ENCODE measurements around the gene P3H4. TPM values are rescaled to one million over a fixed set of nuclear protein-coding genes. Genes with fewer than 3 reads are reported as not detected.

The P3H4 gene
- total RNA-seq, 1 experiment from 2014 or later: 58.9 TPM

DNA sequence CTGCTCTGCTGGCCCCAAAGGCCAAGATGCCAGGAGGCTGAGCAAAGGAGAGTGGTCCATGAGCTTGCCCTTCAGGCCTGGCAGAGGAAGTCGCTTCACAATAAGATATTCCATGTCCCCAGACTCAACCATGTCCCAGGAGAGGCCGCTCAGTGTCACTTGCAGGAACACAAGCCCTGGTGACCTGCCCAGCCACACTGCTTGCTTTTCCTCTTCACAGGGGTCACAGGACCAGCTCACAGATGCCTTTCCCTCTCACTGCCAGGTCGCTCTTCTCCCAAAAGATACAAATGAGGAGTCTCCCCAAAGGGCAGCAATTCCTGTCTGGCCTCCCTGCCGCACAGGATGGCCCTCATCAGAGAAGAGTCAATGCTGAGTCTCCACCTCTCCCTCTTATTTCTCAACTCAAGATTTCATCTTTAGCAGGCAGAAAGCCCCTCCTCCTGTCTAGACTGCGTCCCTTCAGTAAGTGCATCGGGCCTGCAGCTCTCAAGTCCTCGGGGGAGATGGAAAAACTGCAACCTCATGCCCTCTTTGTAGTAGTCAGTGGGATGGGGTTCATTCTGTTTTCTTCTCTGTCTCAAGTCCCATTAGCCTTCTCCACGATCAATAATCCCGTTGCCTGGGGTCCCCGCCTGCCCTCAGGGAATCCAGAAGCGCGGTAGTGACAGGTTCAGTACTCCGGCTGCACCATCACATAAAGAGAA, 30.2 kb downstream of the P3H4 start:
- in situ Hi-C loops (cut with HindIII; ENCODE audit: low pct_unique_long_range_greater_than_20kb, low sequenced_read_pairs): no loop called here
- H3K4me3 ChIP-seq (ENCODE audit: low read depth in 2 of 2, low read length in 2 of 2): peak overlapping the region in 1 of 2 experiments; percentile 25; a peak in 1 of 4 replicates

DNA sequence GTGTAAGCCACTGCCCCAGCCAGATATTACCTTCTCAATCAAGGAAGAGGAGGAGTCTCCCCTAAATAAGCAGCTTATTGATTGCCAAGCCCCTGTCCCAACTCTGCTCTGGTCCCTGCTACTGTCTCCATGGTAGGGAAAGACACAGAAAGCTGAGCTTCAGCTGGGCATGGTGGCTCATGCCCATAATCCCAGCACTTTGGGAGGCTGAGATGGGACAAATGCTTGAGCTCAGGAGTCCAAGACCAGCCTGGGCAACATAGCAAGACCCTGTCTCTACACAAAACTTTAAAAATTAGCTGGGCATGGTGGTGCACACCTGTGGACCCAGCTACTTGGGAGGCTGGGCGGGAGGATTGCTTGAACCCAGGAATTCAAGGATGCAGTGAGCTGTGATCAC, 31.8 kb downstream of the P3H4 start:
- Histone ChIP-seq H3K4me1 (ENCODE audit: control insufficient read depth, insufficient read depth, low read length) (peaks cover 71% of the 10 kb centered on the region), H3K36me3 (ENCODE audit: control insufficient read depth, insufficient read depth, low read length) (no peaks in the 10 kb centered on the region), H3K27me3 (ENCODE audit: control insufficient read depth, insufficient read depth, low read length) (no peaks in the 10 kb centered on the region), H3K9me3 (ENCODE audit: control insufficient read depth, insufficient read depth, low read depth, low read length) (no peaks in the 10 kb centered on the region), H3K27ac (ENCODE audit: low read length) (0 out of 2 replicates have a peak overlapping the region, but pooled peaks have one; percentile 1), H3K4me3 (ENCODE audit: low read depth in 2 of 2, low read length in 2 of 2) (no peak overlapping the region)
- ChIA-PET POLR2A (interaction anchor here (0.6 to 0.7 kb wide), 2 partner anchors 8 to 10 kb away, joined by 6 to 7 read pairs; no protein-coding TSS in a partner anchor), CTCF (interaction anchor here (0.6 kb wide), 1 partner anchor 11 kb away, joined by 3 read pairs; no protein-coding TSS in a partner anchor)
- no peak for DNase-seq (ENCODE audit: low read depth, low spot score)
- intact Hi-C loops (cut with micrococcal nuclease; ENCODE audit: unreplicated experiment) (loop anchor here (2.0 kb wide), 1 partner anchor 21 kb away; no protein-coding TSS in a partner anchor), in situ Hi-C loops (cut with HindIII; ENCODE audit: low pct_unique_long_range_greater_than_20kb, low sequenced_read_pairs) (no loop called here)
- no peak for ATAC-seq
- no peak for TF ChIP-seq SIN3A (IDR thresholded peaks at IDR 0.05; ENCODE audit: borderline replicate concordance, insufficient read depth, low read depth, low read length)
- TF ChIP-seq CTCF (IDR thresholded peaks at IDR 0.05): no peak
- TF ChIP-seq POLR2AphosphoS5 (IDR thresholded peaks at IDR 0.05; ENCODE audit: low read depth, low read length): no peak
- TF ChIP-seq, protein P1, sequence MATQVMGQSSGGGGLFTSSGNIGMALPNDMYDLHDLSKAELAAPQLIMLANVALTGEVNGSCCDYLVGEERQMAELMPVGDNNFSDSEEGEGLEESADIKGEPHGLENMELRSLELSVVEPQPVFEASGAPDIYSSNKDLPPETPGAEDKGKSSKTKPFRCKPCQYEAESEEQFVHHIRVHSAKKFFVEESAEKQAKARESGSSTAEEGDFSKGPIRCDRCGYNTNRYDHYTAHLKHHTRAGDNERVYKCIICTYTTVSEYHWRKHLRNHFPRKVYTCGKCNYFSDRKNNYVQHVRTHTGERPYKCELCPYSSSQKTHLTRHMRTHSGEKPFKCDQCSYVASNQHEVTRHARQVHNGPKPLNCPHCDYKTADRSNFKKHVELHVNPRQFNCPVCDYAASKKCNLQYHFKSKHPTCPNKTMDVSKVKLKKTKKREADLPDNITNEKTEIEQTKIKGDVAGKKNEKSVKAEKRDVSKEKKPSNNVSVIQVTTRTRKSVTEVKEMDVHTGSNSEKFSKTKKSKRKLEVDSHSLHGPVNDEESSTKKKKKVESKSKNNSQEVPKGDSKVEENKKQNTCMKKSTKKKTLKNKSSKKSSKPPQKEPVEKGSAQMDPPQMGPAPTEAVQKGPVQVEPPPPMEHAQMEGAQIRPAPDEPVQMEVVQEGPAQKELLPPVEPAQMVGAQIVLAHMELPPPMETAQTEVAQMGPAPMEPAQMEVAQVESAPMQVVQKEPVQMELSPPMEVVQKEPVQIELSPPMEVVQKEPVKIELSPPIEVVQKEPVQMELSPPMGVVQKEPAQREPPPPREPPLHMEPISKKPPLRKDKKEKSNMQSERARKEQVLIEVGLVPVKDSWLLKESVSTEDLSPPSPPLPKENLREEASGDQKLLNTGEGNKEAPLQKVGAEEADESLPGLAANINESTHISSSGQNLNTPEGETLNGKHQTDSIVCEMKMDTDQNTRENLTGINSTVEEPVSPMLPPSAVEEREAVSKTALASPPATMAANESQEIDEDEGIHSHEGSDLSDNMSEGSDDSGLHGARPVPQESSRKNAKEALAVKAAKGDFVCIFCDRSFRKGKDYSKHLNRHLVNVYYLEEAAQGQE (IDR thresholded peaks at IDR 0.05; ENCODE audit: insufficient read depth in 1 of 2, low read depth in 2 of 2, low read length in 1 of 2): no peak
- TF ChIP-seq TCF7L2 (IDR thresholded peaks at IDR 0.05; ENCODE audit: low read depth, low read length): no peak
- no TSS peak for BruUV-seq (replicated peaks)

More for the DNA sequence above, 30.2 kb downstream of the P3H4 start:
- CTCF ChIA-PET: interaction anchor here (0.6 kb wide), 1 partner anchor 9 kb away, joined by 7 read pairs; no protein-coding TSS in a partner anchor
- Histone ChIP-seq H3K27ac (ENCODE audit: low read length) (peak overlapping the region; percentile 73), H3K9me3 (ENCODE audit: control insufficient read depth, insufficient read depth, low read depth, low read length) (no peaks in the 10 kb centered on the region), H3K36me3 (ENCODE audit: control insufficient read depth, insufficient read depth, low read length) (no peaks in the 10 kb centered on the region), H3K27me3 (ENCODE audit: control insufficient read depth, insufficient read depth, low read length) (no peaks in the 10 kb centered on the region), H3K4me1 (ENCODE audit: control insufficient read depth, insufficient read depth, low read length) (peaks cover 55% of the 10 kb centered on the region)
- POLR2A ChIA-PET: interaction anchor here (0.6 to 0.9 kb wide), 3 partner anchors 8 to 46 kb away, joined by 7 to 11 read pairs (median 11); no protein-coding TSS in a partner anchor
- intact Hi-C loops (cut with micrococcal nuclease; ENCODE audit: unreplicated experiment): no loop called here
- ATAC-seq (no peak), DNase-seq (ENCODE audit: low read depth, low spot score) (no peak)
- TSS peak; percentile 24 for BruUV-seq (replicated peaks)
- TF ChIP-seq TCF7L2 (IDR thresholded peaks at IDR 0.05; ENCODE audit: low read depth, low read length) (no peak), CTCF (IDR thresholded peaks at IDR 0.05) (no peak), POLR2AphosphoS5 (IDR thresholded peaks at IDR 0.05; ENCODE audit: low read depth, low read length) (no peak), SIN3A (IDR thresholded peaks at IDR 0.05; ENCODE audit: borderline replicate concordance, insufficient read depth, low read depth, low read length) (no peak)
- TF ChIP-seq, protein P1 (IDR thresholded peaks at IDR 0.05; ENCODE audit: insufficient read depth in 1 of 2, low read depth in 2 of 2, low read length in 1 of 2): no peak
